DMS 273 (cell line): Measurements from ENCODE around the gene FAM161B.

ENCODE experiments used
- DNase-seq: peaks from one replicate; lab custom pipeline; 2025; ENCODE audit not compliant: unreplicated experiment; lab: John Stamatoyannopoulos, UW

The FAM161B gene

GRCh38 chr14:73884438-73885190 lies 65.3 kb downstream of the FAM161B start:
- DNase-seq = no peak
